ENCODE measurements around the gene PLTP.
A peak's percentile ranks its signal among the peaks of the same experiment; 100 is the strongest.

The PLTP gene

DNA sequence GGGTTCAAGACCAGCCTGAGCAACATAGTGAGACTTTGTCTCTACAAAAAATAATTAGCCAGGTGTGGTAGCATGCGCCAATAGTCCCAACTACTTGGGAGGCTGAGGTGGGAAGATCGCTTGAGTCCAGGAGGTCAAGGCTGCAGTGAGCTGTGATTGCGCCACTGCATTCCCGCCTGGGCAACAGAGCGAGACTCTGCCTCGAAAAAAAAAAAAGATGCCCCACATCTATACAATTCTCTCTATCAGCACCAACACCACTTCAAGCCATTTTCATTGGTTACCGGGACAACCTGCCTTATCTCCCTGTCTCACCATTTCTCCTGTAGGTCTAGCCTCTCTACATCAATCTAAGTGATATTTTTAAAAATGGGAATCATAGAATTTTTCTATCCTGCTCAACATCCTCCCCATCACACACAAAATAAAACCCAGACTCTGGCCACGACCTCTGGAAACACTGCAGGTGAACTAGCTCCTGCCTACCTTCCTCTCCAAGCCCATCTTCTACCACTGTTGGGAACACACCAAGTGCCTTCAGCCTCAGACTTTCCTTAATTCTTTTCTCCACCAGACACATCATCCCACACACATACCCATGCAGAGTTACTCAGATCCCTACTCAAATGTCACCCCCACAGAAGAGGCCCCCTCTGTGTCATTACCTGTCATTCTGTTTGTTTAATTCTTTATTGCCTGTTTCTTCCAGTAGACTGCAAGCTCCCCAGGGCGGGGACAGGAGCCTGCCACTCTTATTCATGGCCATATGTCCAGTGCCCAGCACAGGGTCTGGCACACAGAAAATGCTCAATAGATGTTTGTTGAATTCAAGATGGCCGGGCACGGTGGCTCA lies 9.6 kb upstream of the PLTP start:
- DNase-seq (ENCODE audit: low read depth in 4 of 4, low spot score in 1 of 4) = no peak

DNA sequence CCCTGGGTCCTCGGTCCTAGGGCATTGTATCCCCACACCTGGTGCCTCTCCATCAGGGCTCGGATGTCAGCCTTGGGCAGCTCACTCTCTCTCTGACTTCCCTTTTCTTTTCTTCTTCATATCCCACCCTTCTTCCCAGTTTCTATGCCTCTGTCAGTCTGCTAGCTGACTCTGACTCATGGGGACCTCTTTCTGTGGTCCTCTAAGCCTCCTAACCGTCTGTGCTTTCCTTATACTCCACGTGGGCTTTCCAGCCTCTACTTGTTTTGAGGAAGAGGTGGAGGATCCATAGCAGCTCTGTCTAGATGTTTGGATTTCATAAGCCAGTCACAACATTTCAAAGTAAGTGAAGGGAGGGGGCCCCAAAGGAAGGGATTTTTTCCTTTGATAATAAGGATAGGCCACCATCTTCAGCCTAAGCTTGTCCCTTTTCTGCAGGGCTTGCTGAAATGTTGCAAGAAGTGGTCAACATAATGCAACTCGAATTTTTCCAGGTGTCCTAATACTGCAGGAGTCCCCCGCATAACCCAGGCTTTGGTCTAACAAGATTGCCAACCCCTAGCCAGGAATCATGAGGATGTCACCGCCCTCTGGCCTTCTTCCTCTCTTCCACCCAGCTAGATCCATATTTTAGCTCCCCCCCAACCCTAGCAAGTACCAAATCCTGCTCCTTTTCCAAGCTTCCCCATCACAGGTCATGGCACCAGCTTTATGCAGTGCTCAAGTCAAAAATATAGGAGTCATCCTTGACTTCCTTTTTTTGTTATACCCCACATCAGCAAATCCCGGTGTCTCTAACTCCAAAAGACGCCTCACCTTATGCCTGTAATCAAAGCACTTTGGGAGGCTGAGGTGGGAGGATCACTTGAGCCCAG lies 8.7 kb upstream of the PLTP start:
- DNase-seq (ENCODE audit: low read depth in 4 of 4, low spot score in 1 of 4) = no peak

DNA sequence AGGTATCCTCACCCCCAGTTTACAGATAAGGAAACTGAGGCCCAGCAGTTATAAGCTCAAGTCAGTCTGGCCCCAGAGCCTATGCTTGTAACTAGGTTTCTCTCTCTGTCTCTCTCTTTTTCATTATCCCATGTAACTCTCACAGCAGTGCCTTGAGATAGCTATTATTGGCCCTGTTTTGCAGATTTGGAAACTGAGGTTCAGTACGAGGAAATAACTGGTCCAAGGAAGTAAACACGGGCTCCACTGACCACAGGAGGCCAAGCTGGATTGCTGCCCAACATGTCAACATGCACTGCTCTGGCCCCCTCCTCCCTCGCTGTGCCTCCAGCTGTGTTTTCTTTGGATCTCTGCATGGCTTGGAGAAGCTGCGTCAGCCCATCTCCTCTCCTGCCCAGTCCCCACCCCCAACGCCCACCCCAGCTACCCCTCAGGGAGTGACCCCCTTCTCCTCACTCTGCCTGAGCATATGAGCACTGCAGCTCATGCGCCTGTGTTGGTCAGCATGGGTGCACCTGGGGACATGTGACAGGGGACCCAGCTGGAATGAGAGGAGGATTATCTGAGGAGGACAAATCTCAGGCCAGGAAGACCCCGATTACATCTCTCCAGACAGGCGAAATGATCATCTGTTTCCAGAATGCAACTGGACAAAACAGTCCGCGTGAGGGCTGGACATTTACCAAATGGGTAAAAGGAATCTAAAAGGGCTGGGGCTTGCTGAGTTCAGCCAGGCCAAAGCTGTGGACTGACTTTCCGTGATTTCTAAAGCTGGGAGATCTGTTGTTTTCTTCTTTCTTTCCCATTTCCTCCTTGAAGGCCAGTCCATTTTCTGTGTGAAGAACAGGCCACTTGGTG lies 7.8 kb upstream of the PLTP start:
- no peak for DNase-seq (ENCODE audit: low read depth in 4 of 4, low spot score in 1 of 4)

DNA sequence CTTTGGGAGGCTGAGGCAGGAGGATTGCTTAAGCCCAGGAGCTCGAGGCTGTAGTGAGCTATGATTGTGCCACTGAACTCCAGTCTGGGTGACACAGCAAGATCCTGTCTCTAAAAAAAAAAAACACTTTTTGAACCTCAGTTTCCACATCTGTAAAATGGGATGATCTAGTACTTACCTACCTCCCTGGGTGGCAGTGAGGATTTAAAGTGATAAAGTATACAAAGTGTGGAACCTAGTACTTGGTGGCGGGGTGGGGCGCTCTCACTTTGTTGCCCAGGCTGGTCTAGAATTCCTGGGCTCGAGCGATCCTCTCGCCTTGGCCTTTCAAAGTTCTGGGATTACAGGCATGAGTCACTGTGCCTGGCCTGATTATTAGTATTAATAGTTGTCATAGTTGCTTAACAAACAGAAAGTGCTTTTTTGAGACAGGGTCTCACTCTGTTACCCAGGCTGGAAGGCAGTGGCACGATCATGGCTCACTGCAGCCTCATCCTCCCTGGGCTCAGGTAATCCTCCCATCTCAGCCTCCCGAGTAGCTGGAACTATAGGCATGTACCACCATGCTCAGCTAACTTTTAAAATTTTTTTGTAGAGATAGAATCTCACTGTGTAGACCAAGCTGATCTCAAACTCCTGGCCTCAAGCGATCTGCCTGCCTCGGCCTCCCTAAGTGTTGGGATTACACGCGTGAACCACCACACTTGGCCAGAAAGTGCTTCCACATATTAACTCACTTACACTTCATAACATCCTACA lies 7.0 kb upstream of the PLTP start:
- DNase-seq (ENCODE audit: low read depth in 4 of 4, low spot score in 1 of 4) = no peak

DNA sequence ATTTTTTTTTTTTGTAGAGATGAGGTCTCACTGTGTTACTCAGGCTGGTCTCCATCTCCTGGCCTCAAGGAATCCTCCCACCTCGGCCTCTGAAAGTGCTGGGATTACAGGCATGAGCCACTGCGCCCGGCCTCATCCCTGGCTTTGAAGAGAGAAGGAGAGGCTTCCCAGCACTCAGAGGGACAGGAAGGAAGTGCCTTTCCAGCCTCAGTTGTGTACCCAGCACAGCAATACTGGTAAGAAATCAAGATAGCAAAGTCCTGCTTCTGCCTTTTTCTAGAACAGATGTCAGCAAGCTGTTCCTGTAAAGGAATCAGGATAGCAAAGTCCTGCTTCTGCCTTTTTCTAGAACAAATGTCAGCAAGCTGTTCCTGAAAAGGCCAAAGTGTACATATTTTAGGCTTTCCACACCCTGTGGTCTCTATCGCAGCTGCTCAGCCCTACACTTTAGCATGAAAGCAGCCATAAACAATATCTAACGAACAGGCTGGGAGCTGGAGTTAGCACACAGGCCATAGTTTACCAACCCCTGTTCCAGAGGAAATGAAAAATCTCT lies 6.3 kb upstream of the PLTP start:
- no peak for DNase-seq (ENCODE audit: low read depth in 4 of 4, low spot score in 1 of 4)

DNA sequence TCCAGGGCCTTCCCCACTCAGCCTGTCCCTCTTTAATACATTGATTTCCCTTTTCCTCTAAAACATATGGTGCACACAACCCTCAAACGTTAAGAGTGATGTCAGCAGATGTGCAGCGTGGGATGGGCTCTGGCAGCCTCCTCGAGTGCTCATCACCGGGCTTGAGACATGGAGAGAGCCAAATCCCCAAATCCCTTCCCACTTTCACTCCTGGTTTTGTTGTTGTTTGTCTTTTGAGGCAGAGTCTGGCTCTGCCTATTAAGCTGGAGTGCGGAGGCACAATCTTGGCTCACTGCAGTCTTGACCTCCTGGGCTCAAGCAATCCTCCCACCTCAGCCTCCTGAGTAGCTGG lies 5.8 kb upstream of the PLTP start:
- DNase-seq (ENCODE audit: low read depth in 4 of 4, low spot score in 1 of 4) = no peak

DNA sequence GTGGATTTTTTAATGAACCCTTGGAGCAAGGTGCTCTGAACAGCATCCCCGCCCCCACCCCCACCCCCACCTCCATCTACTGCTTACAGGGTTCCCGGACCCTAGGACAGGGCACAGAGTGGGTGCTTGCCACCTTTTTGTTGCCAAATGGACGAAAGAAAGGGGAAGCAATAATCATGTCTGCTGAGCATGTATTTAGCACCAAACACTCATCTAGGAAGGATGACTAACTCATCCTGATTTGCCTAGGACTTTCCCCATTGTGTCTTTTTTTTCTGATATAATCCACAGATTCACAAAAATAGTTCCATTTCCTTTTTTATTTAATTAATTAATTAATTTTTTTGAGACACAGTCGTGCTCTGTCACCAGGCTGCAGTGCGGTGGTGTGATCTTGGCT lies 1.2 kb upstream of the PLTP start:
- no peak for DNase-seq (ENCODE audit: low read depth in 4 of 4, low spot score in 1 of 4)

DNA sequence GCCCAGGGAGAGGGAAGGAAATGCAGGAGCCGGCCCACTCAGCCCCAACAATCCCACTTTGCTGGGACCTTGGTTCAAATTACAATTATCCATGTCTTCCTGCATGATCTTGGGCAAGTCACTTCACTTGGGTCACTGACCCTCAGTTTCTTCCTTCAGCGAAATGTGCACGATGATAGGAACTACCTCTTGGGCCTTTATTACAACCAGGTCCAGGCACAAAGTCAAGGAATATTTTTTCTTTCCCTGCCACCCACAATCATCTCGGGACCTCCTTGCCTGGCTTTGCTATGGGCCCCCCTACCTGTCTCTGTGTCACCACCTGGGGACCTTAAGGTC lies 358 bp upstream of the PLTP start:
- no peak for DNase-seq (ENCODE audit: low read depth in 4 of 4, low spot score in 1 of 4)

DNA sequence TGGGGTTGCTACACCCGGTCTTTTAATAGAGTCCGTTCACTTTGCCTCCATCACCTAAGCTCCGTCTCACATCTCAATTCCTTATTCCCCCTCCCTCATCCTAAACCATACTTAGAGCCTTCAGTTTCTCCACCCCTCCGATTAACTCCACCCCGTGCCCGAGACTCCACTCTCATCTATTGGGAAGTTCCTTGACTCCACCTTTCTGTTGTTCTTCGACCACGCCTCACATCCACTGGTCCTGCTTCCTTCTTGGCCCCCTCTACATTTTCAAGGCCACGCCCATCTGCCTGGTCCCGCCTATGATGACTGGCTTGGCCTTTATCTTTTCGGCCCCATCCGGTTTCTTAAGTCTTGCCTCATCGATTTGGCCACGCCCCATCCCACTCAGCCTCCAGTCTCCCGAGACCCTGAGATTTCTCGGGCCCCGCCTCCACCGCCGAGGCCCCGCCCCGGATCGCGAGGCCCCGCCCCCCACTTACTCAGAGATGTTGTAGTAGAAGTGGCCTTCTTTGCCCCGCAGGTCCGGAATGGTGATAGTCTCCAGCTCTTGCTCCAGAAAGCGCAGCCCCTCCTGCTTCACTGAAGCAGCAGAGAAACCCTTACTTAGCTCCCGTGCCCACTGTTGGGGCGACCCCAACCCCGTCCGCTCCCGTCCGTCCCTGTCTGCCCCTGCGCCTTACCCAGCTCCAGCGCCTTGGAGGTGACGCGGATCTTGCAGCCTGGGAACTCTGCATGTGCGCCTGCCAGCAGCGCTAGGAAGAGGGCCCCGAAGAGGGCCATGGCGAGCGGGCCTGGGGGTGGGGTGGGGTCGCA lies 1.1 kb downstream of the PLTP start:
- DNase-seq (ENCODE audit: low read depth in 4 of 4, low spot score in 1 of 4) = peak; percentile 82 to 93 (median 86)

DNA sequence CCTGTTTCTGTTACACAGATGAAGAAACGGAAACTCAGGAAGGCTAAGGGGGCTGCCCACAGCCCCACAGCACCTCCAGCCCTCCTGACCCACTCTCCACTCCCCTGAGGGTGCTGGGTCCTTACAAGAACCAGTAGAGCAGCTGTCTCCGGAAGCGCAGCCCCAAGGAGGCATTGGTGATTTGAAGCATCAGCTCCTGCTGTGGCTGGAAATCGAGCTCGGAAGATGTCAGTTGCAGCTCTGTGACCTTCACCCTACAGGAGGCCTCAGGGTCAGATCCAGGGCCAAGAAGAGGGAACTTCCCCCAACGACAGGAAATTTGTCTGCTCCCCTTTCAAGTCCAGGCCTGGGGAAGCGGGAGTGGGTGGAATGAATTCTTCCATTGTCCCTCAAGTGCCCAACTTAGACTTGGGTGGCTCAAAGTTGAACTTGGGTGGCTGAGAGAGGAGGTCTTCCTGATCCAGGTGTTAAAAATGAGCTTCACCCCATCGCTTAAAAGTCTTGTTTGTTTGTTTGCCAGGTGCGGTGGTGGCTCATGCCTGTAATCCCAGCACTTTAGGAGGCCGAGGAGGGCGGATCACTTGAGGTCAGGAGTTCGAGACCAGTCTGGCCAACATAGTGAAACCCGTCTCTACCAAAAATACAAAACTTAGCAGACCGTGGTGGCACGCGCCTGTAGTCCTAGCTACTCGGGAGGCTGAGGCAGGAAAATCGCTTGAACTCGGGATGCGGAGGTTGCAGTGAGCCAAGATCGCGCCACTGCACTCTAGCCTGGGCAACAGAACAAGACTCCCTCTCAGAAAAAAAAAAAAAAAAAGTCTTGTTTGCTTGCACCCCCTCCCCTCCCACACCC lies 1.9 kb downstream of the PLTP start:
- no peak for DNase-seq (ENCODE audit: low read depth in 4 of 4, low spot score in 1 of 4)

DNA sequence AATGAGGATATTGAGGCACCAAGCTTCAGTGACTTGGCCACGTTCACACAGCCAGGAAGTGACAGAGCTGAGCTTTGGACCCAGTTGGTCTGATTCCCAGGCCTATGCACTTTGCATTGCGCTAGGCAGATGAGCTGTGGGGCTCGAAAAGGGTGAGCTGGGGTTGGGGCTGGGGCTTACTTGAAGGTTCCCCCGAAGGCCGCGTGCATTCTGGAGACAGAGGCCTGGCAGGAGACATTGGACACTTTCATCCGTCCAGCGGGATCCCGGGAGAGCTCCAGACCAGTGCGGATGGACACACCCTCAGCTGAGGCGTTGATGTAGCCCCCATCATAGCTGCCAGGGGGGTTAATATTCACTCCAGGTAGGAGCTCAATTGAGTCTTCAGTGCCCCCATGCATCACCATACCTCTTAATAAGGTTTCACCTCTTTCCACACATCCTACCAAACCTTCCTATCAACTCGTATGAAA lies 2.6 kb downstream of the PLTP start:
- no peak for DNase-seq (ENCODE audit: low read depth in 4 of 4, low spot score in 1 of 4)

DNA sequence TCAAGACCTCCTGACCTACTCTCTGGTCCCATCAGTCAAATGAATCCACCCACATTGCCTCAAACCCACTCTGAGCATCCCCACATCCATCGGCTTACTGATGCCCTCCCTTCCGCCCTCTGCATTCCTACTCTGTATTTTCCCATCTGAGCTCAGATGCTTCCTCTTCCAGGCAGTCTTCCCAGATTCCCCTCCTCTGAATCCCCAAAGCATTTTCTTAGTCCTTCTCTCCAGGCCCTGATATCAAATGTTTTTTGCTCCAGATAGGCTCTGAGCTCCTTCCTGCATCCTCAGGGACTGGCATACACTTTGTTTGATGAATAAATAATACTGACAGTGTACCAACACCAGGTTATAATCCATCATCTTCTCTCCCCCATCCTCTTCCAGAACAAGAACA lies 3.9 kb downstream of the PLTP start:
- DNase-seq (ENCODE audit: low read depth in 4 of 4, low spot score in 1 of 4) = no peak

DNA sequence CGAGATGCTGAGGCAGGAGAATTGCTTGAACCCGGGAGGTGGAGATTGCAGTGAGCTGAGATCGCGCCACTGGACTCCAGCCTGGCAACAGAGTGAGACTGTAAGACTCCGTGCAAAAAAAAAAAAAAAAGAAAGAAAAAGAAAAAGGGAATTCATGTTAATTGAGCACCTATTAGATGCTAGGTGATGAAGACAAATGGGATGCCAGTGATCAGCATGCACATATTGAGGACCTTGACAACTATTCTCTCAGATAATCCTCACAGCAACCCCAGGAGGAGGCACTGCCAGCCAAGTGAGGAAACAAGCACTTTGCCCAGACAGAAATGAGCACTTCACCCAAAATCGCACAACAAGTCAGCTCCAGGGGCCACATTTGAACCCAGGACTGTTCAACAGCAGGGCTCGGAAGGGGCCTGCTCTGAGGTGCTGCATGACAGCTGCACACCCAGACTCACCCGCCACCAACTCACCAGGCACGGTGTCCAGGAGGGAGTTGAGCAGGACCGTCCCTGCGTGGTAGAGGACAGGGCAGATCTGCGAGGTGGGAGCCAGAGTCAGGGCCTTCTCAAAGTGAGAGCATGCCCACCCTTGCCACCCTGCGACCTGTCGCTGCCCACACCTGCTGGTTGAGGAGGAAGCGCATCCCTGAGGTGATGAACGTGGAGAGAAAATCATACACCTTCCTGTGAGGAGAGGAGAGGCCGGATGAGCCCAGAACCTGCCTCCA lies 4.6 kb downstream of the PLTP start:
- no peak for DNase-seq (ENCODE audit: low read depth in 4 of 4, low spot score in 1 of 4)

DNA sequence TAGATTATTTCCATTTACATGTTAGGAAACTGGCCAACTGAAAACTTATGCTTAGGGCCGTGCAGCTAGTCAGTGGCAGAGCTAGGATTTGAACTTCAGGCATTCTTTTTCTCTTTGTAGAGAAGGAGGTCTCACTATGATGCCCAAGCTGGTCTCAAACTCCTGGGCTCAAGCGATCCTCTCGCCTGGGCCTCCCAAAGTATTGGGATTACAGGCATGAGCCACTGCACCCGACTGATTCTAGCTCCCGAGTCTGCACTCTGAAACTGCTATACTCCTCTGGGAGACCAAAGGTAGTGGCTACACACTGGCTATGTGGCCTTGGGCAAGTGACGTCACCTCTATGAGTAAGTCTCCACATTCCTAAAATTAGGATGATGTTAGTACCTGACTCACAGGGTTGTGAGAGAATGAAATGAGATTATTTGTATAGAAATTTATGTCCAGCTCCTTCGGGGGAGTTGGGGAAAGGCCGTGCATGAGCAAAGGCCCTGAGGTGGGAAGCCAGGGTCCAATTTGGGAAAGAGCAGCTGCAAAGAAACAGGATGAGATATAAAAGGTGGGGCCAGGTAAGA lies 6.4 kb downstream of the PLTP start:
- no peak for DNase-seq (ENCODE audit: low read depth in 4 of 4, low spot score in 1 of 4)

DNA sequence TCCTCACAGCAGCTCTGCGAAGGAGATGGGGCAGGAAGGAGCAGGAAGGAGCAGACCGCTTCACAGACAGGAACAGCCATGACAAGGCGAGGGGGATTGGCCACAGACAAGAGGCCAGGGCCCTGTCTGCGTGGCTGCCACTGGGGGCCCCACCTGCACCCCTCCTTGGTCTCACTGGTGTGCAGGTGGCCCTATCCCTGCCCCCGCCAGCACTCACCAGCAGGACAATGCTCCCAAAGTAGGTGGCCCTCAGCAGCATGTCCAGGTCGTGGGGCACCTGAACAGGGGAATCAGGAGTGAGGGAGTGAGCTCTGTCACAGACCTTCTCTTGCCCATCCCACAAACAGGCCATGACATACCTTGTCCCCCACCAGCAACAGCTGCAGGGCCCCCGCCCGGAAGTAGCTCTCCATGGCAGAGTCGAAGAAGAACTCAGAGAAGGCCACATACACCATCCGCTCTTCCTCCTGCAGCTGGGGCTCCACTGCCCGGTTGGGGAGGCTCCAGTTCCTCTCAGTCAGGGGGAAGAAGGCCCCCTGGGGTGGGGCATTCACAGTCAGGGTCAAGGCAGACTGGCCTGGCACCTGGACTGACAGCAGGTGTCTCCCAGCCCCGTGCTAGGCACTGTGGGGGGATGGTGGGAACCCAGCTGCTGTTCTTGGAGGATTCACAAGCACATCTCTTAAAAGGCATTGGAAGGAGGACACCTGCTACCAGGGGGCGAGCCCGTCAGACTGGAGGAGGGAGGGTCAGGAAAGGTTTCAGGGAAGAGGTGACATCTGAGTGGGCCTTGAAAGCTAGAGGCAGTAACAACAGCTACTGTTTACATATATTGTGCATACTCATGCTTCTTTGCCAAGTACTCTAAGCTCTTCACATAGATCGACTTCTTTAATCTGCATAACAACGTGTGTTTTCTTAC lies 7.1 kb downstream of the PLTP start:
- DNase-seq (ENCODE audit: low read depth in 4 of 4, low spot score in 1 of 4) = no peak

DNA sequence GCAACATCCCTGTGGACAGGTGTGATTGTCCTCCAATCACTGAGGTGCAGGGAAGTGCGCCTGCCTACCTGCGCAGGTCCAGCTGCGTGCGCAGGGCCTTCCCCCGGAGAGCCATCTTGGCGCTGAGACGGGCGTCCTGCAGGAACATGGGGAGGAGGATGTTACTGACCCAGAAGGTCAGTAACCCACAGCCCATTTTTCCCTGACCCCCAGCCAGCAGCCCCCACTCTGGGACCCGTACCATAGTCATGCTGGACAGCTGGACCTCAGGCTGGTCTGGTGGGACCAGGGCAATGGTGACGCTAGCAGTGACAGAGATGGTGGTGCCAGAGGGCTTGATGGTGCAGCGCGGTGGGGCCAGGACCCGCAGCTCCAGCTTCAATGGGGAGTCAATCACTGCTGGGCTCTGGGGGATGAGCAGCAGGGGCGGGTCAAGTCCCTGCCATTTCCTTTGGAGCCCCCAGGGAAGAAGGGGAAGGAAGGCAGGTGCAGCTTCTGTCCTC lies 9.7 kb downstream of the PLTP start:
- no peak for DNase-seq (ENCODE audit: low read depth in 4 of 4, low spot score in 1 of 4)
